ENCODE measurements around the gene NME9.
"Not testable (repeated sequence)": the region's sequence is repeated elsewhere in the genome, so short reads cannot be mapped to it uniquely, and the experiment has no call there.

Gene NME9

GRCh38 chr3:138329127-138329983 is at the start of gene NME9:
Gene NME9, minus strand, starts transcription at chr3:138329851. Its CDS starts 516 bp downstream, at chr3:138329335.
- peak; percentile 63 for DNase-seq (ENCODE audit: low read depth)

- DNase-seq (ENCODE audit: low read depth): no peak
These were observed 49.3 kb upstream of the NME9 start for GRCh38 chr3:138378990-138379389.

GRCh38 chr3:138378331-138378730 is 48.7 kb upstream of the NME9 start:
- no peak for DNase-seq (ENCODE audit: low read depth)

- no peak for DNase-seq (ENCODE audit: low read depth)
These were observed 48.2 kb upstream of the NME9 start for GRCh38 chr3:138377804-138378203.

- not testable (repeated sequence) for DNase-seq (ENCODE audit: low read depth)
These were observed 47.6 kb upstream of the NME9 start for GRCh38 chr3:138377212-138377611.

GRCh38 chr3:138376663-138377062 is 47.0 kb upstream of the NME9 start:
- no peak for DNase-seq (ENCODE audit: low read depth)

- no peak for DNase-seq (ENCODE audit: low read depth)
These were observed 45.8 kb upstream of the NME9 start for GRCh38 chr3:138375447-138375846.

GRCh38 chr3:138374573-138375134 is 45.0 kb upstream of the NME9 start:
- no peak for DNase-seq (ENCODE audit: low read depth)

GRCh38 chr3:138373736-138374094 is 44.1 kb upstream of the NME9 start:
- no peak for DNase-seq (ENCODE audit: low read depth)

- no peak for DNase-seq (ENCODE audit: low read depth)
These were observed 43.6 kb upstream of the NME9 start for GRCh38 chr3:138373087-138373735.

- DNase-seq (ENCODE audit: low read depth): no peak
These were observed 41.7 kb upstream of the NME9 start for GRCh38 chr3:138371070-138371965.

- DNase-seq (ENCODE audit: low read depth): no peak
These were observed 40.7 kb upstream of the NME9 start for GRCh38 chr3:138370321-138370720.

GRCh38 chr3:138369151-138369900 is 39.7 kb upstream of the NME9 start:
- no peak for DNase-seq (ENCODE audit: low read depth)

- no peak for DNase-seq (ENCODE audit: low read depth)
These were observed 38.3 kb upstream of the NME9 start for GRCh38 chr3:138367911-138368310.

- no peak for DNase-seq (ENCODE audit: low read depth)
These were observed 37.7 kb upstream of the NME9 start for GRCh38 chr3:138367326-138367850.

- DNase-seq (ENCODE audit: low read depth): no peak
These were observed 36.5 kb upstream of the NME9 start for GRCh38 chr3:138366006-138366759.

- no peak for DNase-seq (ENCODE audit: low read depth)
These were observed 35.6 kb upstream of the NME9 start for GRCh38 chr3:138365253-138365555.

GRCh38 chr3:138364356-138365252 is 35.0 kb upstream of the NME9 start:
- no peak for DNase-seq (ENCODE audit: low read depth)

GRCh38 chr3:138363322-138363721 is 33.7 kb upstream of the NME9 start:
- no peak for DNase-seq (ENCODE audit: low read depth)

- no peak for DNase-seq (ENCODE audit: low read depth)
These were observed 32.9 kb upstream of the NME9 start for GRCh38 chr3:138362538-138362937.

All from fibroblast of gingiva (primary cell).